GM12878 (cell line): ENCODE measurements around the gene CCNJL. TPM values are rescaled to one million over a fixed set of nuclear protein-coding genes. Genes with fewer than 3 reads are reported as not detected.

Experiments used
- ATAC-seq: fragments of 200-7000 bp; cut with Tn5 transposase; 3 replicates; pipeline ENCODE4 v1.9.1; 2020; ENCODE audit warnings: mild to moderate bottlenecking, moderate library complexity
- BruUV-seq: library from RNA; stranded (reverse); fragments of 400-500 nt; replicated peaks from 2 replicates; lab custom pipeline; 2021; lab: Mats Ljungman, UMichigan
- CTCF ChIA-PET: fragments of 300-600 bp; sonication (Branson Sonifier 250); formaldehyde crosslinking; extraction: SDS; loops from one replicate; lab custom pipeline; 2021; ENCODE audit warnings: inconsistent platforms; lab: Yijun Ruan, JAX
- POLR2A ChIA-PET: fragments of 350-600 bp; formaldehyde crosslinking; extraction: SDS; loops from one replicate; lab custom pipeline; 2021; ENCODE audit warnings: inconsistent platforms; lab: Charles Lee
- RAD21 ChIA-PET: fragments of 300-600 bp; sonication (Branson Sonifier 250); formaldehyde crosslinking; loops from one replicate; lab custom pipeline; 2023; ENCODE audit warnings: antibody characterized with exemption; ENCODE audit not compliant: unreplicated experiment; lab: Charles Lee
- SMC1A ChIA-PET: fragments of 300-600 bp; sonication (Branson Sonifier 250); formaldehyde crosslinking; loops from one replicate; lab custom pipeline; 2023; ENCODE audit not compliant: unreplicated experiment, uncharacterized antibody; lab: Charles Lee
- DNase-seq: peaks from one replicate; pipeline ENCODE4 v3.0.0-alpha.2; 2011; ENCODE audit warnings: low read depth, low spot score
- FAIRE-seq: peaks from 3 replicates; lab custom pipeline; 2011; peaks lifted over from hg19 to GRCh38; lab: Jason Lieb, UNC
- H2AFZ ChIP-seq: 2 replicates; pipeline ENCODE4 v1.6.0; 2011; ENCODE audit warnings: low read depth, low read length, control low read depth; ENCODE audit not compliant: control insufficient read depth
- H3K27ac ChIP-seq: 2 replicates; pipeline ENCODE4 v1.5.1; 2011; ENCODE audit warnings: control low read depth; ENCODE audit not compliant: control insufficient read depth, insufficient read depth
- H3K27me3 ChIP-seq, 2 experiments: replicated peaks in 1 of 2; 2 replicates each; pipeline versions ENCODE4 v1.6.0 to v1.6.1; 2011; ENCODE audit warnings: low read length in 1 of 2; ENCODE audit not compliant: control insufficient read depth in 2 of 2, insufficient read depth in 2 of 2
- H3K36me3 ChIP-seq, 2 experiments: 2 replicates each; pipeline ENCODE4 v1.5.1; 2011; ENCODE audit warnings: low read length in 1 of 2; ENCODE audit not compliant: control insufficient read depth in 2 of 2, insufficient read depth in 2 of 2
- H3K4me1 ChIP-seq: 2 replicates; pipeline ENCODE4 v1.6.1; 2011; ENCODE audit warnings: mild to moderate bottlenecking, low read length, moderate library complexity, mixed read lengths; ENCODE audit not compliant: control insufficient read depth, insufficient read depth
- H3K4me2 ChIP-seq: 2 replicates; pipeline ENCODE4 v1.6.0; 2011; ENCODE audit warnings: control low read depth; ENCODE audit not compliant: control insufficient read depth, insufficient read depth
- H3K4me3 ChIP-seq: fragments of 200-600 bp; sonication (generic); 2 replicates; pipeline ENCODE4 v1.5.1; 2016
- H3K79me2 ChIP-seq: 2 replicates; pipeline ENCODE4 v1.6.0; 2011; ENCODE audit warnings: low read length; ENCODE audit not compliant: control insufficient read depth, insufficient read depth
- H3K9ac ChIP-seq: 2 replicates; pipeline ENCODE4 v1.8.0; 2011; ENCODE audit warnings: low read length, control low read depth, mixed read lengths; ENCODE audit not compliant: control insufficient read depth, insufficient read depth
- H3K9me3 ChIP-seq: replicated peaks from 3 replicates; pipeline ENCODE4 v1.5.1; 2011; ENCODE audit warnings: mild to moderate bottlenecking, low read length; ENCODE audit not compliant: control insufficient read depth, insufficient read depth
- H4K20me1 ChIP-seq: 2 replicates; pipeline ENCODE4 v1.6.0; 2011; ENCODE audit not compliant: control insufficient read depth, insufficient read depth
- EED ChIP-seq: sonication (generic); IDR thresholded peaks from 2 replicates; pipeline ENCODE4 v1.6.1; 2016; ENCODE audit warnings: antibody characterized with exemption, low read depth
- MYB ChIP-seq: fragments of 150-350 bp; IDR thresholded peaks from 2 replicates; pipeline ENCODE4 v1.6.1; 2014; ENCODE audit warnings: mild to moderate bottlenecking, low read depth, low read length, borderline replicate concordance
- POU2F2 ChIP-seq: IDR thresholded peaks from 3 replicates; pipeline ENCODE4 v1.6.1; 2011; ENCODE audit warnings: low read depth, mild to moderate bottlenecking, low read length, borderline replicate concordance
- SIN3A ChIP-seq: IDR thresholded peaks from 2 replicates; pipeline ENCODE4 v1.6.1; 2012; ENCODE audit warnings: low read depth, low read length, improper control_type of control experiment
- SIX5 ChIP-seq: IDR thresholded peaks from 2 replicates; pipeline ENCODE4 v1.6.1; 2011; ENCODE audit warnings: mild to moderate bottlenecking, low read depth, low read length, moderate library complexity; ENCODE audit not compliant: severe bottlenecking
- SMAD1 ChIP-seq: fragments of 450-650 bp; IDR thresholded peaks from 2 replicates; pipeline ENCODE4 v1.6.1; 2018; ENCODE audit warnings: mild to moderate bottlenecking, low read depth; ENCODE audit not compliant: partially characterized antibody
- ZBED1 ChIP-seq: IDR thresholded peaks from 2 replicates; pipeline ENCODE4 v1.6.1; 2016; ENCODE audit warnings: borderline replicate concordance
- ZZZ3 ChIP-seq: IDR thresholded peaks from 2 replicates; pipeline ENCODE4 v1.6.1; 2011; ENCODE audit warnings: low read depth; ENCODE audit not compliant: control insufficient read depth, insufficient read length
- WGBS: methylation state at CpG from one replicate; pipeline ENCODE4 v1.1.6; 2016; ENCODE audit warnings: low lambda C conversion rate; ENCODE audit not compliant: insufficient replicate concordance, insufficient coverage; ENCODE audit errors: missing lambda C conversion rate; 5-methylcytosine and 5-hydroxymethylcytosine counted together
- in situ Hi-C: fragments of 300-500 bp; cut with MboI; formaldehyde crosslinking; loops from 9 replicates; pipeline ENCODE4 v1.14.3; 2018; ENCODE audit warnings: mixed read lengths
- intact Hi-C: fragments of 100-400 bp; cut with micrococcal nuclease; formaldehyde crosslinking; loops from one replicate; pipeline ENCODE4 v1.14.2; 2022; ENCODE audit not compliant: unreplicated experiment
- polyA plus RNA-seq, 11 experiments: library from polyadenylated mRNA; depleted of rRNA in 4 of 11; unstranded in 6 of 11; stranded (reverse) in 5 of 11; fragments of >200 nt; fragmentation: Nextera tagmentation in 4 of 11; fragmentation: Illumina TruSeq in 1 of 11; extraction: Ambion mirVana in 4 of 11; extraction: Trizol in 1 of 11; gene quantifications; 1 replicate in 1 of 11; 2 replicates in 10 of 11; pipeline versions ENCODE4 v1.2.1 to v1.2.3, GENCODE V29; 2011 to 2016; ENCODE audit warnings: inconsistent platforms in 2 of 11, missing spikeins in 2 of 11, low read depth in 1 of 11
- total RNA-seq, 4 experiments: library from RNA; depleted of rRNA in 3 of 4; stranded (reverse); fragments of >200 nt in 3 of 4; fragmentation: Illumina TruSeq in 1 of 4; extraction: Trizol in 1 of 4; gene quantifications; 2 replicates each; pipeline versions ENCODE4 v1.2.1 to v1.2.3, GENCODE V29; 2013 to 2021
- TF ChIP-seq, protein P1 (sequence below): fragments of 450-650 bp; formaldehyde crosslinking; IDR thresholded peaks from 2 replicates; pipeline ENCODE4 v1.4.0; 2020; ENCODE audit warnings: mild to moderate bottlenecking, moderate library complexity
- TF ChIP-seq, protein P2 (sequence below): IDR thresholded peaks from 2 replicates; pipeline ENCODE4 v1.6.1; 2012; ENCODE audit warnings: low read depth, low read length, improper control_type of control experiment
- TF ChIP-seq, protein P3 (sequence below): IDR thresholded peaks from 2 replicates; pipeline ENCODE4 v1.6.1; 2011; ENCODE audit warnings: mild to moderate bottlenecking, low read depth, low read length, moderate library complexity; ENCODE audit not compliant: insufficient replicate concordance

Gene CCNJL
- total and polyA plus RNA-seq, 10 of the 15 experiments (the other 5 are each of a cell fraction or from before 2014, with no cell fraction given) = 0.09 to 0.20 (median 0.10) TPM; not detected in 7

DNA sequence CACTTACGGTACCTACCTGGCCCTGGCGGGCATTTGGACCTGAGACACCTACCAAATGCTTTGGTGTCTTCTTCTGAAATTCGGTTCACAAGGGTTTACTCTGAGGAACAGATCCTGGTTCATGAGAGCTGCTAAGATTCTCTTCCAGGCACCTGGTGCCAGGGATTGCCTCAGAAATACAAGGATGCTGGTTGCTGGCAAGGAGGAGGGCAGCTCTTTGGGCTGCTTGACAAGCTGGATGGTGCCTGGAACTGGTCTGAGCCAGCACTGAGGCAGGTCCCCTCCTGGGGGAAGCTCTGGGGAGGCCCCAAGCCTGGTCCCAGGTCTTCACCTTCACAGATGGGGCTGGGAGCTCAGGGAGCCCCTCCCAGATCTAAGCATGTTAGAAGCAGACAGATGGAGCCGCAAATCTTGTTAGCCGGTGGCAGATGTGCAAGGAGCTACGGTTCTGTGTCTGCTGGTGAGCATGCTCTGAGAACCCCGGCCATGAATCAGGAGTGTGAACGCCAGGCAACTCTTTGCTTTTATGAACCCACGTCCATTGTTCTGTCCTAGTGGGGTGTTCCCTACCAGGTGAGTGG, 66.8 kb downstream of the CCNJL start (continued):
- TF ChIP-seq SIN3A (no peak), ZZZ3 (no peak), EED (no peak), SIX5 (no peak)
- TF ChIP-seq, protein P1, sequence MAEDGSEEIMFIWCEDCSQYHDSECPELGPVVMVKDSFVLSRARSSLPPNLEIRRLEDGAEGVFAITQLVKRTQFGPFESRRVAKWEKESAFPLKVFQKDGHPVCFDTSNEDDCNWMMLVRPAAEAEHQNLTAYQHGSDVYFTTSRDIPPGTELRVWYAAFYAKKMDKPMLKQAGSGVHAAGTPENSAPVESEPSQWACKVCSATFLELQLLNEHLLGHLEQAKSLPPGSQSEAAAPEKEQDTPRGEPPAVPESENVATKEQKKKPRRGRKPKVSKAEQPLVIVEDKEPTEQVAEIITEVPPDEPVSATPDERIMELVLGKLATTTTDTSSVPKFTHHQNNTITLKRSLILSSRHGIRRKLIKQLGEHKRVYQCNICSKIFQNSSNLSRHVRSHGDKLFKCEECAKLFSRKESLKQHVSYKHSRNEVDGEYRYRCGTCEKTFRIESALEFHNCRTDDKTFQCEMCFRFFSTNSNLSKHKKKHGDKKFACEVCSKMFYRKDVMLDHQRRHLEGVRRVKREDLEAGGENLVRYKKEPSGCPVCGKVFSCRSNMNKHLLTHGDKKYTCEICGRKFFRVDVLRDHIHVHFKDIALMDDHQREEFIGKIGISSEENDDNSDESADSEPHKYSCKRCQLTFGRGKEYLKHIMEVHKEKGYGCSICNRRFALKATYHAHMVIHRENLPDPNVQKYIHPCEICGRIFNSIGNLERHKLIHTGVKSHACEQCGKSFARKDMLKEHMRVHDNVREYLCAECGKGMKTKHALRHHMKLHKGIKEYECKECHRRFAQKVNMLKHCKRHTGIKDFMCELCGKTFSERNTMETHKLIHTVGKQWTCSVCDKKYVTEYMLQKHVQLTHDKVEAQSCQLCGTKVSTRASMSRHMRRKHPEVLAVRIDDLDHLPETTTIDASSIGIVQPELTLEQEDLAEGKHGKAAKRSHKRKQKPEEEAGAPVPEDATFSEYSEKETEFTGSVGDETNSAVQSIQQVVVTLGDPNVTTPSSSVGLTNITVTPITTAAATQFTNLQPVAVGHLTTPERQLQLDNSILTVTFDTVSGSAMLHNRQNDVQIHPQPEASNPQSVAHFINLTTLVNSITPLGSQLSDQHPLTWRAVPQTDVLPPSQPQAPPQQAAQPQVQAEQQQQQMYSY (CRISPR knock-in tag) = no peak

DNA sequence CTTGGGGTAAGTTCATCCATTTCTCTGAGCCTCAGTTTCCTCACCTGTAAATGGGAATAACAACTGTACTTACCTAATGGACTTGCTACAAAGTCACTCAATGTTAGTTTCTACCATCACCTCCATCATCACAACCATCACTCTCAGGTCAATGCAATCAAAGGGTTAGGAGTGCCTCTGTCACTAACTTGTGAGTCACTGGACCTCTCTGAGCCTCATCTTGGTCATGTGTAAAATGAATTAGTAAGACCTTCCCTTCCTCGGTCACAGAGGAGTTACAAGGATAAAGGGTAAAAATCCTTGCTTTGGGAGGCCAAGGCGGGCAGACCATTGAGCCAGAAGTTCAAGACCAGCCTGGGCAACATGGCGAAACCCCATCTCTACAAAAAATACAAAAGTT, 70.2 kb downstream of the CCNJL start:
- Histone ChIP-seq H3K4me3 (no peak overlapping the region), H3K27me3 (no peaks in the 10 kb centered on the region), H3K79me2 (no peaks in the 10 kb centered on the region), H3K27ac (no peak overlapping the region), H3K9ac (no peak overlapping the region), H3K36me3 (no peaks in the 10 kb centered on the region), H2AFZ (no peak overlapping the region), H3K9me3 (no peaks in the 10 kb centered on the region), H3K4me1 (peaks cover 5% of the 10 kb centered on the region), H4K20me1 (no peaks in the 10 kb centered on the region), H3K4me2 (no peak overlapping the region)
- TF ChIP-seq POU2F2 = no peak
- no peak for TF ChIP-seq MYB
- TF ChIP-seq, protein P2, sequence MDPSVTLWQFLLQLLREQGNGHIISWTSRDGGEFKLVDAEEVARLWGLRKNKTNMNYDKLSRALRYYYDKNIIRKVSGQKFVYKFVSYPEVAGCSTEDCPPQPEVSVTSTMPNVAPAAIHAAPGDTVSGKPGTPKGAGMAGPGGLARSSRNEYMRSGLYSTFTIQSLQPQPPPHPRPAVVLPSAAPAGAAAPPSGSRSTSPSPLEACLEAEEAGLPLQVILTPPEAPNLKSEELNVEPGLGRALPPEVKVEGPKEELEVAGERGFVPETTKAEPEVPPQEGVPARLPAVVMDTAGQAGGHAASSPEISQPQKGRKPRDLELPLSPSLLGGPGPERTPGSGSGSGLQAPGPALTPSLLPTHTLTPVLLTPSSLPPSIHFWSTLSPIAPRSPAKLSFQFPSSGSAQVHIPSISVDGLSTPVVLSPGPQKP = no peak
- TF ChIP-seq, protein P3, sequence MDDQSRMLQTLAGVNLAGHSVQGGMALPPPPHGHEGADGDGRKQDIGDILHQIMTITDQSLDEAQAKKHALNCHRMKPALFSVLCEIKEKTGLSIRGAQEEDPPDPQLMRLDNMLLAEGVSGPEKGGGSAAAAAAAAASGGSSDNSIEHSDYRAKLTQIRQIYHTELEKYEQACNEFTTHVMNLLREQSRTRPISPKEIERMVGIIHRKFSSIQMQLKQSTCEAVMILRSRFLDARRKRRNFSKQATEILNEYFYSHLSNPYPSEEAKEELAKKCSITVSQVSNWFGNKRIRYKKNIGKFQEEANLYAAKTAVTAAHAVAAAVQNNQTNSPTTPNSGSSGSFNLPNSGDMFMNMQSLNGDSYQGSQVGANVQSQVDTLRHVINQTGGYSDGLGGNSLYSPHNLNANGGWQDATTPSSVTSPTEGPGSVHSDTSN = no peak
- no peak for TF ChIP-seq SMAD1
- no peak for TF ChIP-seq ZBED1
- in situ Hi-C loops (no loop called here), intact Hi-C loops (no loop called here)
- 27% methylated on average over 3 of the region's 3 CpGs for WGBS
- CTCF ChIA-PET = interaction anchor here (0.6 to 6.3 kb wide), 6 partner anchors 10 to 371 kb away, joined by 3 to 37 read pairs (median 3); no protein-coding TSS in a partner anchor
- SMC1A ChIA-PET = interaction anchor here (1.2 to 4.0 kb wide), 4 partner anchors 10 to 103 kb away, joined by 3 to 21 read pairs (median 5); no protein-coding TSS in a partner anchor
- FAIRE-seq (no peak), ATAC-seq (no peak), DNase-seq (no peak)
- POLR2A ChIA-PET = interaction anchor here (0.6 to 0.8 kb wide), 3 partner anchors 151 to 335 kb away, joined by 3 to 7 read pairs (median 4); partner anchors contain the start of gene SLU7
- no TSS peak for BruUV-seq
- RAD21 ChIA-PET = interaction anchor here (0.8 to 1.7 kb wide), 5 partner anchors 43 to 220 kb away, joined by 3 to 7 read pairs (median 5); no protein-coding TSS in a partner anchor
